Measurements from ENCODE around the gene PARD3B. TPM values are rescaled to one million over a fixed set of nuclear protein-coding genes. Genes with fewer than 3 reads are reported as not detected.

Gene PARD3B
- total RNA-seq, 1 donor = 53.1 TPM

- TF ChIP-seq, protein P1, sequence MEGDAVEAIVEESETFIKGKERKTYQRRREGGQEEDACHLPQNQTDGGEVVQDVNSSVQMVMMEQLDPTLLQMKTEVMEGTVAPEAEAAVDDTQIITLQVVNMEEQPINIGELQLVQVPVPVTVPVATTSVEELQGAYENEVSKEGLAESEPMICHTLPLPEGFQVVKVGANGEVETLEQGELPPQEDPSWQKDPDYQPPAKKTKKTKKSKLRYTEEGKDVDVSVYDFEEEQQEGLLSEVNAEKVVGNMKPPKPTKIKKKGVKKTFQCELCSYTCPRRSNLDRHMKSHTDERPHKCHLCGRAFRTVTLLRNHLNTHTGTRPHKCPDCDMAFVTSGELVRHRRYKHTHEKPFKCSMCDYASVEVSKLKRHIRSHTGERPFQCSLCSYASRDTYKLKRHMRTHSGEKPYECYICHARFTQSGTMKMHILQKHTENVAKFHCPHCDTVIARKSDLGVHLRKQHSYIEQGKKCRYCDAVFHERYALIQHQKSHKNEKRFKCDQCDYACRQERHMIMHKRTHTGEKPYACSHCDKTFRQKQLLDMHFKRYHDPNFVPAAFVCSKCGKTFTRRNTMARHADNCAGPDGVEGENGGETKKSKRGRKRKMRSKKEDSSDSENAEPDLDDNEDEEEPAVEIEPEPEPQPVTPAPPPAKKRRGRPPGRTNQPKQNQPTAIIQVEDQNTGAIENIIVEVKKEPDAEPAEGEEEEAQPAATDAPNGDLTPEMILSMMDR (IDR thresholded peaks at IDR 0.05; ENCODE audit: insufficient read depth, low read depth, low read length) = no peak
- no peak overlapping the region for H3K4me3 ChIP-seq (ENCODE audit: low read depth, low read length)
- DNase-seq (ENCODE audit: low read depth) = no peak
Measured at GRCh38 chr2:205333351-205333750, 788.1 kb downstream of the PARD3B start.

- TF ChIP-seq, protein P1 (IDR thresholded peaks at IDR 0.05; ENCODE audit: insufficient read depth, low read depth, low read length) = no peak
- H3K4me3 ChIP-seq (ENCODE audit: low read depth, low read length) = no peak overlapping the region
- no peak for DNase-seq (ENCODE audit: low read depth)
Measured at GRCh38 chr2:205337274-205337673, 792.0 kb downstream of the PARD3B start.

DNA sequence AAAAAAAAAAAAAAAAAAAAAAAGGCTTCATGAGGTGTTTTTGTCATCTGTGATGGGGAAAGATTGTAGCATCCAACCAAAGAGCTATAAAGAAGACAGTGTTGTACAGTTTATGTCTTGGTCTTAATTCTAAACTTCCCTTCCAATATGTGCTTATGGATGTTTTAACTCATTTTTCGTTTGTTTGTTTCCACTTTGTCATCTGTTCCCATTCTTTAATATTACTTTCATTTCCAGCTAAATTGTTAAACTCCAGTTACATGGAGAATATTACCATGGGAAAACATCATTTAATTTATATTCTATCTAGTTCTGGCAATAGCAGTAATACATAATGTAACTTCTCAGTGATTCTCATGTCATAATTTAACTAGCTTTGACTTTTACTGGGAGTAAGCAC is 792.9 kb downstream of the PARD3B start:
- TF ChIP-seq, protein P1 (IDR thresholded peaks at IDR 0.05; ENCODE audit: insufficient read depth, low read depth, low read length) = no peak
- DNase-seq (ENCODE audit: low read depth) = no peak
- no peak overlapping the region for H3K4me3 ChIP-seq (ENCODE audit: low read depth, low read length)

GRCh38 chr2:205343103-205343502 is 797.8 kb downstream of the PARD3B start:
- DNase-seq (ENCODE audit: low read depth) = no peak
- H3K4me3 ChIP-seq (ENCODE audit: low read depth, low read length) = no peak overlapping the region
- TF ChIP-seq, protein P1 (IDR thresholded peaks at IDR 0.05; ENCODE audit: insufficient read depth, low read depth, low read length) = no peak

DNA sequence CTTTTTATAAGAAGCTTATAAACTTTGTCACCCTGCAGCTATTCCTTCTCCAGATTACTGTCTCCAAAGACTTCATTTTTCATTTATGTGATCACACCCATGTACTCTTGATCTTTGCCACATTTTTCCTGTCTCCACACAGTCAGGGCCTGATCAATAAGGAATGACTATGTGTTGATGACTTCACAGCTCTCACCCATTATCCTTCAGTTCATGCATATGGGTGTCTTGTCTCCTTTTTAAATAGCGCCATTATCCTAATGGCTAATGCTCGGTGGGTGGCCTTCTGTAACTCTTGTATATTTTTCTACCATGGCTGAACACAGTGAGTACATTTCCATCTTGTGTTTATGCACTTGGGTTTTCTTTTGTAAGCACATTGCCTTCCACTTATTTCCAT is 801.4 kb downstream of the PARD3B start:
- TF ChIP-seq, protein P1 (IDR thresholded peaks at IDR 0.05; ENCODE audit: insufficient read depth, low read depth, low read length) = no peak
- DNase-seq (ENCODE audit: low read depth) = no peak
- H3K4me3 ChIP-seq (ENCODE audit: low read depth, low read length) = no peak overlapping the region

- TF ChIP-seq, protein P1 (IDR thresholded peaks at IDR 0.05; ENCODE audit: insufficient read depth, low read depth, low read length) = no peak
- no peak for DNase-seq (ENCODE audit: low read depth)
- no peak overlapping the region for H3K4me3 ChIP-seq (ENCODE audit: low read depth, low read length)
Measured at GRCh38 chr2:205347899-205348298, 802.6 kb downstream of the PARD3B start.

- DNase-seq (ENCODE audit: low read depth) = no peak
- TF ChIP-seq, protein P1 (IDR thresholded peaks at IDR 0.05; ENCODE audit: insufficient read depth, low read depth, low read length) = no peak
- no peak overlapping the region for H3K4me3 ChIP-seq (ENCODE audit: low read depth, low read length)
Measured at GRCh38 chr2:205352094-205352493, 806.8 kb downstream of the PARD3B start.
